ENCODE data around the gene APOBEC2.

Gene APOBEC2

GRCh38 chr6:41074692-41075436 lies 21.9 kb downstream of the APOBEC2 start:
- POLR2A ChIA-PET: no interaction called here
- Histone ChIP-seq H3K4me3 (ENCODE audit: control insufficient read depth in 1 of 7, extremely low read depth in 1 of 7, insufficient read depth in 4 of 7, low read depth in 2 of 7, low read length in 6 of 7) (peak overlapping the region in 5 of 7 experiments; percentile 83 to 94 (median 92)), H3K36me3 (ENCODE audit: control insufficient read depth in 4 of 4, insufficient read depth in 4 of 4, low read length in 3 of 4) (peaks cover 7 to 16% (median 10%) of the 10 kb centered on the region in 4 experiments)

GRCh38 chr6:41075651-41076626 lies 22.9 kb downstream of the APOBEC2 start:
- POLR2A ChIA-PET: no interaction called here
- H3K36me3 ChIP-seq (ENCODE audit: control insufficient read depth in 4 of 4, insufficient read depth in 4 of 4, low read length in 3 of 4): peaks cover 10 to 23% (median 16%) of the 10 kb centered on the region in 4 experiments
- no peak overlapping the region for H3K4me3 ChIP-seq (ENCODE audit: control insufficient read depth in 1 of 7, extremely low read depth in 1 of 7, insufficient read depth in 4 of 7, low read depth in 2 of 7, low read length in 6 of 7)
- 93% methylated on average over 3 of the region's 4 CpGs for WGBS (ENCODE audit: insufficient coverage)
- CTCF ChIA-PET: interaction anchor here (0.5 to 4.8 kb wide), 5 partner anchors 9 to 120 kb away, joined by 3 to 28 read pairs (median 3); no protein-coding TSS in a partner anchor
- peaks cover 16 to 33% (median 30%) of the 10 kb centered on the region in 4 experiments for H3K4me1 ChIP-seq (ENCODE audit: control extremely low read depth in 1 of 4, control insufficient read depth in 4 of 4, insufficient read depth in 4 of 4, low read length in 3 of 4)
- H3K27me3 ChIP-seq (replicated peaks in 2 of 5; ENCODE audit: control insufficient read depth in 4 of 5, insufficient read depth in 5 of 5, low read length in 4 of 5): no peaks in the 10 kb centered on the region
- no peaks in the 10 kb centered on the region for H3K9me3 ChIP-seq (ENCODE audit: control extremely low read depth in 1 of 5, control insufficient read depth in 4 of 5, insufficient read depth in 2 of 5, low read depth in 1 of 5, low read length in 4 of 5)
- DNase-seq: peak in 2 of 3 donors; percentile 7 to 14
- no peak overlapping the region for H3K27ac ChIP-seq (ENCODE audit: insufficient read depth in 1 of 2, low read depth in 1 of 2, low read length in 2 of 2, poor library complexity in 1 of 2, severe bottlenecking in 2 of 2)

More at GRCh38 chr6:41074692-41075436, 21.9 kb downstream of the APOBEC2 start:
- peak overlapping the region; percentile 95 to 98 for H3K27ac ChIP-seq (ENCODE audit: insufficient read depth in 1 of 2, low read depth in 1 of 2, low read length in 2 of 2, poor library complexity in 1 of 2, severe bottlenecking in 2 of 2)
- peaks cover 17 to 40% (median 31%) of the 10 kb centered on the region in 4 experiments for H3K4me1 ChIP-seq (ENCODE audit: control extremely low read depth in 1 of 4, control insufficient read depth in 4 of 4, insufficient read depth in 4 of 4, low read length in 3 of 4)
- WGBS (ENCODE audit: insufficient coverage): 90% methylated on average over 2 of the region's 11 CpGs
- CTCF ChIA-PET: interaction anchor here (0.7 to 4.8 kb wide), 3 partner anchors 12 to 119 kb away, joined by 3 to 28 read pairs (median 3); no protein-coding TSS in a partner anchor
- no peaks in the 10 kb centered on the region for H3K27me3 ChIP-seq (replicated peaks in 2 of 5; ENCODE audit: control insufficient read depth in 4 of 5, insufficient read depth in 5 of 5, low read length in 4 of 5)
- DNase-seq: no peak
- no peaks in the 10 kb centered on the region for H3K9me3 ChIP-seq (ENCODE audit: control extremely low read depth in 1 of 5, control insufficient read depth in 4 of 5, insufficient read depth in 2 of 5, low read depth in 1 of 5, low read length in 4 of 5)

GRCh38 chr6:41077536-41077935 lies 24.5 kb downstream of the APOBEC2 start:
- CTCF ChIA-PET: interaction anchor here (1.0 to 4.8 kb wide), 2 partner anchors 14 to 82 kb away, joined by 3 to 28 read pairs; no protein-coding TSS in a partner anchor

GRCh38 chr6:41078101-41078500 lies 25.1 kb downstream of the APOBEC2 start:
- Histone ChIP-seq H3K27me3 (replicated peaks in 2 of 5; ENCODE audit: control insufficient read depth in 4 of 5, insufficient read depth in 5 of 5, low read length in 4 of 5) (no peaks in the 10 kb centered on the region), H3K4me3 (ENCODE audit: control insufficient read depth in 1 of 7, extremely low read depth in 1 of 7, insufficient read depth in 4 of 7, low read depth in 2 of 7, low read length in 6 of 7) (no peak overlapping the region), H3K27ac (ENCODE audit: insufficient read depth in 1 of 2, low read depth in 1 of 2, low read length in 2 of 2, poor library complexity in 1 of 2, severe bottlenecking in 2 of 2) (no peak overlapping the region), H3K9me3 (ENCODE audit: control extremely low read depth in 1 of 5, control insufficient read depth in 4 of 5, insufficient read depth in 2 of 5, low read depth in 1 of 5, low read length in 4 of 5) (no peaks in the 10 kb centered on the region), H3K4me1 (ENCODE audit: control extremely low read depth in 1 of 4, control insufficient read depth in 4 of 4, insufficient read depth in 4 of 4, low read length in 3 of 4) (peaks cover 13 to 28% (median 22%) of the 10 kb centered on the region in 4 experiments), H3K36me3 (ENCODE audit: control insufficient read depth in 4 of 4, insufficient read depth in 4 of 4, low read length in 3 of 4) (peaks cover 16 to 32% (median 21%) of the 10 kb centered on the region in 4 experiments)
- POLR2A ChIA-PET: no interaction called here
- no CpG with 5 or more reads among the region's 3 CpGs for WGBS (ENCODE audit: insufficient coverage)
- no peak for DNase-seq
- CTCF ChIA-PET: interaction anchor here (1.0 to 4.8 kb wide), 2 partner anchors 13 to 81 kb away, joined by 3 to 28 read pairs; no protein-coding TSS in a partner anchor

More at GRCh38 chr6:41077536-41077935, 24.5 kb downstream of the APOBEC2 start:
- no peak overlapping the region for H3K27ac ChIP-seq (ENCODE audit: insufficient read depth in 1 of 2, low read depth in 1 of 2, low read length in 2 of 2, poor library complexity in 1 of 2, severe bottlenecking in 2 of 2)
- no peak overlapping the region for H3K4me3 ChIP-seq (ENCODE audit: control insufficient read depth in 1 of 7, extremely low read depth in 1 of 7, insufficient read depth in 4 of 7, low read depth in 2 of 7, low read length in 6 of 7)
- no peak for DNase-seq
- POLR2A ChIA-PET: no interaction called here
- 100% methylated on average over 1 of the region's 2 CpGs for WGBS (ENCODE audit: insufficient coverage)
- H3K9me3 ChIP-seq (ENCODE audit: control extremely low read depth in 1 of 5, control insufficient read depth in 4 of 5, insufficient read depth in 2 of 5, low read depth in 1 of 5, low read length in 4 of 5): no peaks in the 10 kb centered on the region
- H3K27me3 ChIP-seq (replicated peaks in 2 of 5; ENCODE audit: control insufficient read depth in 4 of 5, insufficient read depth in 5 of 5, low read length in 4 of 5): no peaks in the 10 kb centered on the region
- peaks cover 16 to 32% (median 19%) of the 10 kb centered on the region in 4 experiments for H3K36me3 ChIP-seq (ENCODE audit: control insufficient read depth in 4 of 4, insufficient read depth in 4 of 4, low read length in 3 of 4)
- H3K4me1 ChIP-seq (ENCODE audit: control extremely low read depth in 1 of 4, control insufficient read depth in 4 of 4, insufficient read depth in 4 of 4, low read length in 3 of 4): peaks cover 13 to 28% (median 22%) of the 10 kb centered on the region in 4 experiments

GRCh38 chr6:41079080-41079479 lies 26.1 kb downstream of the APOBEC2 start:
- H3K27me3 ChIP-seq (replicated peaks in 2 of 5; ENCODE audit: control insufficient read depth in 4 of 5, insufficient read depth in 5 of 5, low read length in 4 of 5): no peaks in the 10 kb centered on the region
- peaks cover 12 to 27% (median 19%) of the 10 kb centered on the region in 4 experiments for H3K4me1 ChIP-seq (ENCODE audit: control extremely low read depth in 1 of 4, control insufficient read depth in 4 of 4, insufficient read depth in 4 of 4, low read length in 3 of 4)
- DNase-seq: no peak
- H3K36me3 ChIP-seq (ENCODE audit: control insufficient read depth in 4 of 4, insufficient read depth in 4 of 4, low read length in 3 of 4): peaks cover 16 to 40% (median 27%) of the 10 kb centered on the region in 4 experiments
- no peak overlapping the region for H3K4me3 ChIP-seq (ENCODE audit: control insufficient read depth in 1 of 7, extremely low read depth in 1 of 7, insufficient read depth in 4 of 7, low read depth in 2 of 7, low read length in 6 of 7)
- CTCF ChIA-PET: interaction anchor here (1.3 to 4.8 kb wide), 2 partner anchors 11 to 12 kb away, joined by 3 to 28 read pairs; no protein-coding TSS in a partner anchor
- no peaks in the 10 kb centered on the region for H3K9me3 ChIP-seq (ENCODE audit: control extremely low read depth in 1 of 5, control insufficient read depth in 4 of 5, insufficient read depth in 2 of 5, low read depth in 1 of 5, low read length in 4 of 5)
- H3K27ac ChIP-seq (ENCODE audit: insufficient read depth in 1 of 2, low read depth in 1 of 2, low read length in 2 of 2, poor library complexity in 1 of 2, severe bottlenecking in 2 of 2): no peak overlapping the region
- POLR2A ChIA-PET: no interaction called here
- WGBS (ENCODE audit: insufficient coverage): 100% methylated on average over 1 of the region's 1 CpG

GRCh38 chr6:41080621-41081020 lies 27.6 kb downstream of the APOBEC2 start:
- CTCF ChIA-PET: interaction anchor here (0.7 to 1.2 kb wide), 2 partner anchors 12 to 548 kb away, joined by 3 to 4 read pairs; no protein-coding TSS in a partner anchor
- 87% methylated on average over 2 of the region's 2 CpGs for WGBS (ENCODE audit: insufficient coverage)

More at GRCh38 chr6:41080621-41081020, 27.6 kb downstream of the APOBEC2 start:
- Histone ChIP-seq H3K27ac (ENCODE audit: insufficient read depth in 1 of 2, low read depth in 1 of 2, low read length in 2 of 2, poor library complexity in 1 of 2, severe bottlenecking in 2 of 2) (no peak overlapping the region), H3K4me1 (ENCODE audit: control extremely low read depth in 1 of 4, control insufficient read depth in 4 of 4, insufficient read depth in 4 of 4, low read length in 3 of 4) (peaks cover 5 to 11% (median 6%) of the 10 kb centered on the region in 4 experiments), H3K27me3 (replicated peaks in 2 of 5; ENCODE audit: control insufficient read depth in 4 of 5, insufficient read depth in 5 of 5, low read length in 4 of 5) (no peaks in the 10 kb centered on the region), H3K9me3 (ENCODE audit: control extremely low read depth in 1 of 5, control insufficient read depth in 4 of 5, insufficient read depth in 2 of 5, low read depth in 1 of 5, low read length in 4 of 5) (no peaks in the 10 kb centered on the region), H3K4me3 (ENCODE audit: control insufficient read depth in 1 of 7, extremely low read depth in 1 of 7, insufficient read depth in 4 of 7, low read depth in 2 of 7, low read length in 6 of 7) (no peak overlapping the region), H3K36me3 (ENCODE audit: control insufficient read depth in 4 of 4, insufficient read depth in 4 of 4, low read length in 3 of 4) (peaks cover 16 to 49% (median 35%) of the 10 kb centered on the region in 4 experiments)
- no peak for DNase-seq
- POLR2A ChIA-PET: no interaction called here
